WI38 (cell line): ENCODE measurements around the gene NPHP4.

ENCODE experiments used
- H3K4me3 ChIP-seq: 2 replicates; pipeline ENCODE4 v1.5.1; 2011; ENCODE audit warnings: low read depth, mild to moderate bottlenecking, control low read depth, low read length
- TF ChIP-seq, protein P1 (sequence below): IDR thresholded peaks from 2 replicates; pipeline ENCODE4 v1.5.1; 2012; ENCODE audit warnings: low read depth, mild to moderate bottlenecking, control low read depth, low read length

NPHP4 gene

DNA sequence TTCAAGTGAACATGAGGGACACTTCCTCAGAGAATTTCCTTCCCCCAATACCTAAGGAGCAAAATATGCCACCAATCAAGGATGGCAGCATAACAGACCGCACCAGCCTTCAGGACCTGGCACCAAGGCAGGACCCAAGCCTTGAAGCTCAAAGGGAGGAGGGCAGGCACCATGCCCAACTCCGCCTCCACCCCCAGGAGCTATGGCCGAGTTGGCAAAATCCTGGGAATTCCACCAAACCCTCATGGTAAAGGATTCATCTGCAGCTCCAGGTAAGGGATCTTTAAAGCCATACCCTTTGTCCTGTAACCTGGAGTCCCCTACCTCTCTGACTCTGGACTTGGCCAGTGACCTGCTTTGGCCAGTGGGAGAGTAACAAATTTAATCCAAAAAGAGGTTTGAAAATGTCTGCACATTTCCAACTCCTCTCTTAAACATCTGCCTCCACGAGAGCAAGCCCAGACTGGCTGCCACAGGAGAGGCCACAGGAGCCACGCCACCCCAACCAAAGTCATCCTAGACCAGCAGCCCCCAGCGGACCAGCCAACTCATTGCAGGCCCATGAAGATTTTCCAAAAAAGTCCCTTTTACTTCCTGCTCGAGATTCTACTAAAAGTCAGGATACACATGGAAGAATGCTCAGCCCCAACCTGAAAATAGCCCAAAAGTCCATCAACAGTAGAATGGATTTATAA, 41.9 kb downstream of the NPHP4 start:
- no peak overlapping the region for H3K4me3 ChIP-seq
- TF ChIP-seq, protein P1, sequence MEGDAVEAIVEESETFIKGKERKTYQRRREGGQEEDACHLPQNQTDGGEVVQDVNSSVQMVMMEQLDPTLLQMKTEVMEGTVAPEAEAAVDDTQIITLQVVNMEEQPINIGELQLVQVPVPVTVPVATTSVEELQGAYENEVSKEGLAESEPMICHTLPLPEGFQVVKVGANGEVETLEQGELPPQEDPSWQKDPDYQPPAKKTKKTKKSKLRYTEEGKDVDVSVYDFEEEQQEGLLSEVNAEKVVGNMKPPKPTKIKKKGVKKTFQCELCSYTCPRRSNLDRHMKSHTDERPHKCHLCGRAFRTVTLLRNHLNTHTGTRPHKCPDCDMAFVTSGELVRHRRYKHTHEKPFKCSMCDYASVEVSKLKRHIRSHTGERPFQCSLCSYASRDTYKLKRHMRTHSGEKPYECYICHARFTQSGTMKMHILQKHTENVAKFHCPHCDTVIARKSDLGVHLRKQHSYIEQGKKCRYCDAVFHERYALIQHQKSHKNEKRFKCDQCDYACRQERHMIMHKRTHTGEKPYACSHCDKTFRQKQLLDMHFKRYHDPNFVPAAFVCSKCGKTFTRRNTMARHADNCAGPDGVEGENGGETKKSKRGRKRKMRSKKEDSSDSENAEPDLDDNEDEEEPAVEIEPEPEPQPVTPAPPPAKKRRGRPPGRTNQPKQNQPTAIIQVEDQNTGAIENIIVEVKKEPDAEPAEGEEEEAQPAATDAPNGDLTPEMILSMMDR, result no peak

DNA sequence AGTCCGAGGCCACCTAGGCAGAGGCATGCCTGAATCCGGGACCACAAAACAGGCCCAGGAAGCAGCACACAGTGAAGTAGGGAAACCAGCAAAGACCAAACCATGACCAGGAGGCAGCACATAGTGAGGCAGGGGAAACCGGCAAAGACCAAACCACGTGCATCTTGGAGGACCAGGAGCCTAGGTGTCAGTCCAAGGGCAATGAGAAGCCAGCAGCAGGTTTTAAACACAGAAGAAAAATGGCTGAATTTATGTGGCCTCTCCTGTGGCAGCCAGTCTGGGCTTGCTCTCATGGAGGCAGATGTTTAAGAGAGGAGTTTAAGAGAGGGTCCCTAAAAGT, 42.5 kb downstream of the NPHP4 start:
- TF ChIP-seq, protein P1, result no peak
- H3K4me3 ChIP-seq, result no peak overlapping the region

DNA sequence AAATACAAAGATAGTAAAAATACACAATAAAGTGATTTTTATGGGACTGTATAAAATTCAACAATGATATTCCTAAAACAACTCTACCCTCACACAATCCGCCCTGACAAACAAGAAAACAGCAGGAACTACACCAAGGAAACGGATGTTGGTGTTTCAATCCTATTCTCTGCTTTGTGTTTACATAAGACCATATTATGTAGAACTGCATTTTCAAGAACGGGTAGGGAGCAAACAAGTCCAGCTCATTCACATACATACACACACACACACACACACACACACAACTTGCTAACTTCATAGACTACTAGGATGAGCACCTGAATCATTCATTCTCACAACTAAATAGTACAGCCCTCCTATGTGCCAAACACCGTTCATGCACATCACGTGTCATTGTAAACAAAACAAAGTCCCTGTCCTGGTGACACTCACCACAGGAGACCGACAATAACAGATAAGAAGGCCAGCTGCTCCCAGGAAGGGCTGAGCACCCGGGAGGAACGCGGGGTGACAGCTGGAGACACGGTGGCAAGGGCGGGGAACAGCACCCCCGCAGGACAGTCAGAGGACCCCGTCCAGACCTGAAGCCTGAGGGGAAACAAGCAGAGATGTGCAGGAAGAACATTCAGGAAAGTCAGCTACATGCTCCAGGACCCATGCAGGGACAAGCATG, 43.0 kb downstream of the NPHP4 start:
- no peak overlapping the region for H3K4me3 ChIP-seq
- TF ChIP-seq, protein P1, result no peak

DNA sequence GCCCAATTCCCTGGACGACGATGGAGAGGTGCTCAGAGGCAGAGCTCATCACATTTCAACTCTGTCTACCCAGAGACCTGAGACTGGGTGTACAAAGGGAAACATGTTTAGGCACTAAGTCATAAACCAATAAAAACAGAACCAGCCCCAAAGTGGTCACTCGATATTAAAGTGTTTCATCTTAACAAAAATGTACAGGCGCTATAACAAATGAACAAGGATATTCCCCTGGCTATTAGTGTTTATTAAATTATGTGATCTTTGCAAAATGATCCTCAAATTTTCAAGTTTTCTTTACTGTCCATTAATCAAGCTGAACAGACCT, 43.6 kb downstream of the NPHP4 start:
- H3K4me3 ChIP-seq, result no peak overlapping the region

GRCh38 chr1:5947978-5948680, 44.1 kb downstream of the NPHP4 start:
- TF ChIP-seq, protein P1, result no peak
- no peak overlapping the region for H3K4me3 ChIP-seq

More for the DNA sequence above, 43.6 kb downstream of the NPHP4 start:
- TF ChIP-seq, protein P1, result no peak

DNA sequence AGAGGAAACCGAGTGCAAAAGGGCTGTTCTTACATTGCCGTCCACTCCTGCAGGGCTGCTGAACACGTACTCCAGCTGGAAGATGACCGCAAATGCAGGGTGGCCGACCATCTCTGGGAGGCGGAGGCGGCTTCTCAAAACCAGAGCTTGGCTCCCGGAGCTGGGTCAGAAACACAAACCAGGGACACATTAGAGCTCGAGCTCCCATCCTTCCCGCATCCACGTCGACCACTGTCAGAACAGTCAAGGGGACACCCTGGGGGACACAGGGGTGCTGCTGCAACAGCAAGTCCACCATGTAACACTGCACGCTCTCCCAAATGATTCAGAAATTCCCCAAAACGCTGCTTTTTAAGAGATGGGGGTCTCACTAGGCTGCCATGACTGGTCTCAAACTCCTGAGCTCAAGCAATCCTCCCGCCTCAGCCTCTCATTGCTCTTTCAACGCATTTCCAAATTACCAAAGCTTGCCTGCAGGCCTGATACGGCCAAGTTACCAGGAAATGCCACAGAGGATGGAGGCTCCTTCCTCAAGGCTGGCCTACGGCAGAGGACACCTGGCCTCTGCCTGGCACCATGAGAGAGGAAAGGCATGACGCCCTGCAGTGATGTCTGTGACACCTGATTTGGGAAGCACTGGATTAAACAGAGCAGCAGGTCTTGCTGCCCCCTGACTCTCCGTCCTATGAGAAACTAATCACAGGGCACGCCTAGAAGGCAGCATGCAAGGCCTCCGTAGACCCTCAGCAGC, 45.0 kb downstream of the NPHP4 start:
- H3K4me3 ChIP-seq, result no peak overlapping the region
- TF ChIP-seq, protein P1, result no peak
